ENCODE measurements around the gene GZF1.
"Not testable (repeated sequence)": the region's sequence is repeated elsewhere in the genome, so short reads cannot be mapped to it uniquely, and the experiment has no call there.

The GZF1 gene

GRCh38 chr20:23346002-23346401 lies 16.0 kb upstream of the GZF1 start:
- H3K9me3 ChIP-seq (ENCODE audit: control insufficient read depth, insufficient read depth, low read depth, low read length), result no peaks in the 10 kb centered on the region
- H3K27me3 ChIP-seq (ENCODE audit: control insufficient read depth, insufficient read depth, low read length), result no peaks in the 10 kb centered on the region
- H3K4me3 ChIP-seq (ENCODE audit: low read depth, low read length), result no peak overlapping the region
- H3K9ac ChIP-seq (ENCODE audit: low read length), result no peak overlapping the region
- no peak overlapping the region for H3K27ac ChIP-seq (ENCODE audit: low read depth, low read length)
- H3K36me3 ChIP-seq (ENCODE audit: control insufficient read depth, insufficient read depth, low read length), result no peaks in the 10 kb centered on the region
- H3K4me1 ChIP-seq (ENCODE audit: control insufficient read depth, insufficient read depth, low read length), result peaks cover 14% of the 10 kb centered on the region

GRCh38 chr20:23347791-23348190 lies 14.2 kb upstream of the GZF1 start:
- H3K27ac ChIP-seq (ENCODE audit: low read depth, low read length), result no peak overlapping the region
- peaks cover 18% of the 10 kb centered on the region for H3K4me1 ChIP-seq (ENCODE audit: control insufficient read depth, insufficient read depth, low read length)
- H3K36me3 ChIP-seq (ENCODE audit: control insufficient read depth, insufficient read depth, low read length), result no peaks in the 10 kb centered on the region
- no peak overlapping the region for H3K9ac ChIP-seq (ENCODE audit: low read length)
- no peak overlapping the region for H3K4me3 ChIP-seq (ENCODE audit: low read depth, low read length)
- H3K9me3 ChIP-seq (ENCODE audit: control insufficient read depth, insufficient read depth, low read depth, low read length), result no peaks in the 10 kb centered on the region
- H3K27me3 ChIP-seq (ENCODE audit: control insufficient read depth, insufficient read depth, low read length), result no peaks in the 10 kb centered on the region

GRCh38 chr20:23348510-23348909 lies 13.5 kb upstream of the GZF1 start:
- not testable (repeated sequence) for H3K9ac ChIP-seq (ENCODE audit: low read length); H3K27ac ChIP-seq (ENCODE audit: low read depth, low read length); H3K27me3 ChIP-seq (ENCODE audit: control insufficient read depth, insufficient read depth, low read length); H3K4me3 ChIP-seq (ENCODE audit: low read depth, low read length); H3K9me3 ChIP-seq (ENCODE audit: control insufficient read depth, insufficient read depth, low read depth, low read length); H3K36me3 ChIP-seq (ENCODE audit: control insufficient read depth, insufficient read depth, low read length)
- peaks cover 18% of the 10 kb centered on the region for H3K4me1 ChIP-seq (ENCODE audit: control insufficient read depth, insufficient read depth, low read length)

- Histone ChIP-seq H3K9me3 (ENCODE audit: control insufficient read depth, insufficient read depth, low read depth, low read length) (no peaks in the 10 kb centered on the region), H3K9ac (ENCODE audit: low read length) (peak overlapping the region; percentile 88), H3K4me1 (ENCODE audit: control insufficient read depth, insufficient read depth, low read length) (peaks cover 18% of the 10 kb centered on the region), H3K36me3 (ENCODE audit: control insufficient read depth, insufficient read depth, low read length) (peaks cover 10% of the 10 kb centered on the region), H3K27me3 (ENCODE audit: control insufficient read depth, insufficient read depth, low read length) (no peaks in the 10 kb centered on the region), H3K27ac (ENCODE audit: low read depth, low read length) (peak overlapping the region; percentile 89), H3K4me3 (ENCODE audit: low read depth, low read length) (peak overlapping the region; percentile 89)
Measured at GRCh38 chr20:23349338-23350195, 12.4 kb upstream of the GZF1 start.

GRCh38 chr20:23350196-23350903 lies 11.6 kb upstream of the GZF1 start, which contains the start of gene NXT1:
TSS of gene NXT1 (plus strand) at chr20:23350791. CDS start at chr20:23354042, 3,251 bp downstream.
- Histone ChIP-seq H3K27ac (ENCODE audit: low read depth, low read length) (peak within 1 kb of the TSS; percentile 89), H3K27me3 (ENCODE audit: control insufficient read depth, insufficient read depth, low read length) (no peaks in the 10 kb centered on the region), H3K36me3 (ENCODE audit: control insufficient read depth, insufficient read depth, low read length) (peaks cover 18% of the 10 kb centered on the region), H3K4me3 (ENCODE audit: low read depth, low read length) (peak within 1 kb of the TSS; percentile 89), H3K9ac (ENCODE audit: low read length) (peak within 1 kb of the TSS; percentile 93), H3K4me1 (ENCODE audit: control insufficient read depth, insufficient read depth, low read length) (peaks cover 18% of the 10 kb centered on the region), H3K9me3 (ENCODE audit: control insufficient read depth, insufficient read depth, low read depth, low read length) (no peaks in the 10 kb centered on the region)

- Histone ChIP-seq H3K9me3 (ENCODE audit: control insufficient read depth, insufficient read depth, low read depth, low read length) (no peaks in the 10 kb centered on the region), H3K27ac (ENCODE audit: low read depth, low read length) (peak overlapping the region; percentile 76; the same call in 1 of the 2 replicates), H3K4me3 (ENCODE audit: low read depth, low read length) (peak overlapping the region; percentile 89), H3K9ac (ENCODE audit: low read length) (peak overlapping the region; percentile 93), H3K36me3 (ENCODE audit: control insufficient read depth, insufficient read depth, low read length) (peaks cover 21% of the 10 kb centered on the region), H3K4me1 (ENCODE audit: control insufficient read depth, insufficient read depth, low read length) (peaks cover 22% of the 10 kb centered on the region), H3K27me3 (ENCODE audit: control insufficient read depth, insufficient read depth, low read length) (no peaks in the 10 kb centered on the region)
Measured at GRCh38 chr20:23350904-23351838, 10.8 kb upstream of the GZF1 start.

GRCh38 chr20:23356203-23356602 lies 5.8 kb upstream of the GZF1 start:
- H3K27ac ChIP-seq (ENCODE audit: low read depth, low read length), result no peak overlapping the region
- no peaks in the 10 kb centered on the region for H3K9me3 ChIP-seq (ENCODE audit: control insufficient read depth, insufficient read depth, low read depth, low read length)
- H3K27me3 ChIP-seq (ENCODE audit: control insufficient read depth, insufficient read depth, low read length), result no peaks in the 10 kb centered on the region
- peak overlapping the region; percentile 92 for H3K4me3 ChIP-seq (ENCODE audit: low read depth, low read length)
- peaks cover 21% of the 10 kb centered on the region for H3K36me3 ChIP-seq (ENCODE audit: control insufficient read depth, insufficient read depth, low read length)
- peaks cover 11% of the 10 kb centered on the region; the same call in 1 of the 2 replicates for H3K4me1 ChIP-seq (ENCODE audit: control insufficient read depth, insufficient read depth, low read length)
- no peak overlapping the region for H3K9ac ChIP-seq (ENCODE audit: low read length)

- Histone ChIP-seq H3K9ac (ENCODE audit: low read length) (peak overlapping the region; percentile 83), H3K27me3 (ENCODE audit: control insufficient read depth, insufficient read depth, low read length) (no peaks in the 10 kb centered on the region), H3K4me1 (ENCODE audit: control insufficient read depth, insufficient read depth, low read length) (peaks cover 10% of the 10 kb centered on the region), H3K9me3 (ENCODE audit: control insufficient read depth, insufficient read depth, low read depth, low read length) (no peaks in the 10 kb centered on the region), H3K36me3 (ENCODE audit: control insufficient read depth, insufficient read depth, low read length) (peaks cover 21% of the 10 kb centered on the region), H3K4me3 (ENCODE audit: low read depth, low read length) (peak overlapping the region; percentile 92), H3K27ac (ENCODE audit: low read depth, low read length) (peak overlapping the region; percentile 73; the same call in 1 of the 2 replicates)
Measured at GRCh38 chr20:23357767-23358562, 4.0 kb upstream of the GZF1 start.

GRCh38 chr20:23358563-23358906 lies 3.4 kb upstream of the GZF1 start:
- Histone ChIP-seq H3K27ac (ENCODE audit: low read depth, low read length) (no peak overlapping the region), H3K27me3 (ENCODE audit: control insufficient read depth, insufficient read depth, low read length) (no peaks in the 10 kb centered on the region), H3K9ac (ENCODE audit: low read length) (no peak overlapping the region), H3K36me3 (ENCODE audit: control insufficient read depth, insufficient read depth, low read length) (peaks cover 21% of the 10 kb centered on the region), H3K4me3 (ENCODE audit: low read depth, low read length) (peak overlapping the region; percentile 59), H3K4me1 (ENCODE audit: control insufficient read depth, insufficient read depth, low read length) (peaks cover 14% of the 10 kb centered on the region), H3K9me3 (ENCODE audit: control insufficient read depth, insufficient read depth, low read depth, low read length) (no peaks in the 10 kb centered on the region)
